GM21515 (cell line): ENCODE results near the gene EML1.

Experiments used
- ATAC-seq: cut with Tn5 transposase; IDR thresholded peaks from one replicate; pipeline ENCODE4 v1.9.1; 2021; ENCODE audit not compliant: unreplicated experiment

Gene EML1

GRCh38 chr14:99821519-99822508, 28.6 kb downstream of the EML1 start:
- ATAC-seq: no peak

- ATAC-seq: no peak
Measured at GRCh38 chr14:99822800-99823455, 29.7 kb downstream of the EML1 start.

- no peak for ATAC-seq
Measured at GRCh38 chr14:99824776-99825175, 31.6 kb downstream of the EML1 start.

- ATAC-seq: no peak
Measured at GRCh38 chr14:99829450-99829849, 36.2 kb downstream of the EML1 start.

GRCh38 chr14:99831303-99831702, 38.1 kb downstream of the EML1 start:
- no peak for ATAC-seq

GRCh38 chr14:99831903-99832685, 38.9 kb downstream of the EML1 start:
- ATAC-seq: no peak

- no peak for ATAC-seq
Measured at GRCh38 chr14:99837822-99838221, 44.6 kb downstream of the EML1 start.

GRCh38 chr14:99838639-99839134, 45.5 kb downstream of the EML1 start:
- no peak for ATAC-seq

- ATAC-seq: no peak
Measured at GRCh38 chr14:99839696-99840095, 46.5 kb downstream of the EML1 start.

GRCh38 chr14:99840265-99840664, 47.1 kb downstream of the EML1 start:
- no peak for ATAC-seq

- ATAC-seq: no peak
Measured at GRCh38 chr14:99840774-99841305, 47.6 kb downstream of the EML1 start.

- ATAC-seq: no peak
Measured at GRCh38 chr14:99841436-99842071, 48.3 kb downstream of the EML1 start.

- no peak for ATAC-seq
Measured at GRCh38 chr14:99842141-99842540, 48.9 kb downstream of the EML1 start.

GRCh38 chr14:99846808-99847207, 53.6 kb downstream of the EML1 start:
- ATAC-seq: no peak

GRCh38 chr14:99850709-99851108, 57.5 kb downstream of the EML1 start:
- no peak for ATAC-seq

GRCh38 chr14:99852578-99852977, 59.4 kb downstream of the EML1 start:
- ATAC-seq: no peak

- no peak for ATAC-seq
Measured at GRCh38 chr14:99853206-99853605, 60.0 kb downstream of the EML1 start.

GRCh38 chr14:99854831-99855230, 61.6 kb downstream of the EML1 start:
- no peak for ATAC-seq

- ATAC-seq: no peak
Measured at GRCh38 chr14:99855271-99855670, 62.1 kb downstream of the EML1 start.

GRCh38 chr14:99857551-99857950, 64.3 kb downstream of the EML1 start:
- ATAC-seq: no peak
